WTC11 (cell line): ENCODE data around the gene DYNC1LI2. TPM values are rescaled to one million over a fixed set of nuclear protein-coding genes. Genes with fewer than 3 reads are reported as not detected.
A peak's percentile ranks its signal among the peaks of the same experiment; 100 is the strongest.

Source experiments
- ATAC-seq: fragments of 200-7000 bp; cut with Tn5 transposase; 2 replicates; pipeline ENCODE4 v1.10.0; 2021; ENCODE audit warnings: mild to moderate bottlenecking, moderate library complexity
- CTCF ChIA-PET: fragments of 300-600 bp; sonication (Branson Sonifier 250); formaldehyde crosslinking; loops from one replicate; lab custom pipeline; 2021; ENCODE audit warnings: antibody characterized with exemption; lab: Charles Lee
- POLR2A ChIA-PET: fragments of 350-600 bp; sonication (Branson Sonifier 250); formaldehyde crosslinking; loops from one replicate; lab custom pipeline; 2021; ENCODE audit warnings: antibody characterized with exemption; lab: Charles Lee
- DNase-seq: peaks from one replicate; pipeline ENCODE4 v3.0.0; 2021; ENCODE audit warnings: low spot score
- H3K27ac Mint-ChIP-seq: 2 replicates; pipeline ENCODE4 v1.8.0; 2021; ENCODE audit warnings: mixed read lengths
- H3K27me3 Mint-ChIP-seq: 2 replicates; pipeline ENCODE4 v1.8.0; 2021; ENCODE audit warnings: low read depth, mild to moderate bottlenecking, moderate library complexity, mixed read lengths
- H3K36me3 Mint-ChIP-seq: 2 replicates; pipeline ENCODE4 v1.8.0; 2021; ENCODE audit warnings: mixed read lengths
- H3K4me1 Mint-ChIP-seq: 2 replicates; pipeline ENCODE4 v1.8.0; 2022; ENCODE audit warnings: mixed read lengths
- H3K4me3 Mint-ChIP-seq: 2 replicates; pipeline ENCODE4 v1.8.0; 2021; ENCODE audit warnings: mild to moderate bottlenecking, moderate library complexity, mixed read lengths
- H3K9me3 Mint-ChIP-seq: 2 replicates; pipeline ENCODE4 v1.8.0; 2021; ENCODE audit warnings: mixed read lengths
- ELF4 ChIP-seq: sonication (generic); formaldehyde crosslinking; IDR thresholded peaks from 2 replicates; pipeline ENCODE4 v1.8.1; 2022; ENCODE audit warnings: low read depth, mild to moderate bottlenecking, moderate library complexity, missing genetic modification reagents
- HMGA2 ChIP-seq: fragments of 250-450 bp; sonication (Bioruptor Pico); IDR thresholded peaks from 2 replicates; pipeline ENCODE4 v1.4.0; 2021; ENCODE audit warnings: mild to moderate bottlenecking, moderate library complexity
- JAZF1 ChIP-seq: fragments of 250-450 bp; sonication (Bioruptor Pico); IDR thresholded peaks from 2 replicates; pipeline ENCODE4 v1.9.0; 2021; ENCODE audit warnings: moderate library complexity, mild to moderate bottlenecking, inconsistent platforms
- MYBL2 ChIP-seq: sonication (generic); formaldehyde crosslinking; IDR thresholded peaks from 2 replicates; pipeline ENCODE4 v1.8.1; 2023; ENCODE audit warnings: mild to moderate bottlenecking, moderate library complexity, missing genetic modification reagents
- NR1H2 ChIP-seq: sonication (generic); formaldehyde crosslinking; IDR thresholded peaks from 2 replicates; pipeline ENCODE4 v1.9.0; 2021; ENCODE audit warnings: mild to moderate bottlenecking, moderate library complexity, missing genetic modification reagents
- PREB ChIP-seq: sonication (generic); formaldehyde crosslinking; IDR thresholded peaks from 2 replicates; pipeline ENCODE4 v1.8.1; 2022; ENCODE audit warnings: mild to moderate bottlenecking, missing genetic modification reagents, moderate library complexity, borderline replicate concordance
- RELA ChIP-seq: sonication (generic); formaldehyde crosslinking; IDR thresholded peaks from 2 replicates; pipeline ENCODE4 v1.8.1; 2022; ENCODE audit warnings: missing genetic modification reagents, mild to moderate bottlenecking, borderline replicate concordance
- SMAD3 ChIP-seq: sonication (generic); formaldehyde crosslinking; IDR thresholded peaks from 2 replicates; pipeline ENCODE4 v1.8.0; 2022; ENCODE audit warnings: missing genetic modification reagents, mild to moderate bottlenecking, borderline replicate concordance
- SMAD4 ChIP-seq: sonication (generic); formaldehyde crosslinking; IDR thresholded peaks from 2 replicates; pipeline ENCODE4 v1.8.0; 2022; ENCODE audit warnings: mild to moderate bottlenecking, missing genetic modification reagents
- SOX15 ChIP-seq: fragments of 250-450 bp; sonication (Bioruptor Pico); IDR thresholded peaks from 2 replicates; pipeline ENCODE4 v1.9.0; 2021; ENCODE audit warnings: mild to moderate bottlenecking
- TEAD4 ChIP-seq: sonication (generic); formaldehyde crosslinking; IDR thresholded peaks from 2 replicates; pipeline ENCODE4 v1.8.0; 2022; ENCODE audit warnings: mild to moderate bottlenecking, missing genetic modification reagents
- USF2 ChIP-seq: sonication (generic); formaldehyde crosslinking; IDR thresholded peaks from 2 replicates; pipeline ENCODE4 v1.8.1; 2023; ENCODE audit warnings: mild to moderate bottlenecking, missing genetic modification reagents, moderate library complexity
- total RNA-seq: library from RNA; stranded (reverse); gene quantifications from 3 replicates; pipeline ENCODE4 v1.2.3, GENCODE V29; 2021
- TF ChIP-seq, protein P1 (sequence below): sonication (generic); formaldehyde crosslinking; IDR thresholded peaks from 2 replicates; pipeline ENCODE4 v1.8.0; 2022; ENCODE audit warnings: mild to moderate bottlenecking, missing genetic modification reagents
- TF ChIP-seq, protein P2 (sequence below): fragments of 250-450 bp; sonication (Bioruptor Pico); IDR thresholded peaks from 2 replicates; pipeline ENCODE4 v1.9.0; 2021; ENCODE audit warnings: mild to moderate bottlenecking, borderline replicate concordance
- TF ChIP-seq, protein P3 (sequence below): sonication (generic); formaldehyde crosslinking; IDR thresholded peaks from 2 replicates; pipeline ENCODE4 v1.8.1; 2022; ENCODE audit warnings: low read depth, mild to moderate bottlenecking, moderate library complexity, missing genetic modification reagents, borderline replicate concordance
- TF ChIP-seq, protein P4 (sequence below): sonication (generic); formaldehyde crosslinking; conservative IDR thresholded peaks from 2 replicates; pipeline ENCODE4 v1.8.1; 2023; ENCODE audit warnings: mild to moderate bottlenecking, low read depth, missing genetic modification reagents, moderate library complexity

DYNC1LI2 gene
- total RNA-seq, 1 experiment from 2014 or later = 89.8 TPM

GRCh38 chr16:66719246-66719645 is 32.2 kb downstream of the DYNC1LI2 start:
- H3K36me3 Mint-ChIP-seq = peaks cover 34% of the 10 kb centered on the region
- H3K9me3 Mint-ChIP-seq = no peaks in the 10 kb centered on the region
- DNase-seq = no peak
- H3K27me3 Mint-ChIP-seq = no peaks in the 10 kb centered on the region
- H3K27ac Mint-ChIP-seq = no peak overlapping the region
- no peak for TF ChIP-seq JAZF1
- TF ChIP-seq HMGA2 (CRISPR knock-in tag) = no peak
- no peak for TF ChIP-seq SMAD4 (CRISPR knock-in tag)
- TF ChIP-seq PREB (CRISPR knock-in tag) = no peak
- no peak for TF ChIP-seq SOX15 (CRISPR knock-in tag)
- TF ChIP-seq USF2 (CRISPR knock-in tag) = no peak
- TF ChIP-seq, protein P1, sequence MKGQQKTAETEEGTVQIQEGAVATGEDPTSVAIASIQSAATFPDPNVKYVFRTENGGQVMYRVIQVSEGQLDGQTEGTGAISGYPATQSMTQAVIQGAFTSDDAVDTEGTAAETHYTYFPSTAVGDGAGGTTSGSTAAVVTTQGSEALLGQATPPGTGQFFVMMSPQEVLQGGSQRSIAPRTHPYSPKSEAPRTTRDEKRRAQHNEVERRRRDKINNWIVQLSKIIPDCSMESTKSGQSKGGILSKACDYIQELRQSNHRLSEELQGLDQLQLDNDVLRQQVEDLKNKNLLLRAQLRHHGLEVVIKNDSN (CRISPR knock-in tag) = no peak
- TF ChIP-seq, protein P2, sequence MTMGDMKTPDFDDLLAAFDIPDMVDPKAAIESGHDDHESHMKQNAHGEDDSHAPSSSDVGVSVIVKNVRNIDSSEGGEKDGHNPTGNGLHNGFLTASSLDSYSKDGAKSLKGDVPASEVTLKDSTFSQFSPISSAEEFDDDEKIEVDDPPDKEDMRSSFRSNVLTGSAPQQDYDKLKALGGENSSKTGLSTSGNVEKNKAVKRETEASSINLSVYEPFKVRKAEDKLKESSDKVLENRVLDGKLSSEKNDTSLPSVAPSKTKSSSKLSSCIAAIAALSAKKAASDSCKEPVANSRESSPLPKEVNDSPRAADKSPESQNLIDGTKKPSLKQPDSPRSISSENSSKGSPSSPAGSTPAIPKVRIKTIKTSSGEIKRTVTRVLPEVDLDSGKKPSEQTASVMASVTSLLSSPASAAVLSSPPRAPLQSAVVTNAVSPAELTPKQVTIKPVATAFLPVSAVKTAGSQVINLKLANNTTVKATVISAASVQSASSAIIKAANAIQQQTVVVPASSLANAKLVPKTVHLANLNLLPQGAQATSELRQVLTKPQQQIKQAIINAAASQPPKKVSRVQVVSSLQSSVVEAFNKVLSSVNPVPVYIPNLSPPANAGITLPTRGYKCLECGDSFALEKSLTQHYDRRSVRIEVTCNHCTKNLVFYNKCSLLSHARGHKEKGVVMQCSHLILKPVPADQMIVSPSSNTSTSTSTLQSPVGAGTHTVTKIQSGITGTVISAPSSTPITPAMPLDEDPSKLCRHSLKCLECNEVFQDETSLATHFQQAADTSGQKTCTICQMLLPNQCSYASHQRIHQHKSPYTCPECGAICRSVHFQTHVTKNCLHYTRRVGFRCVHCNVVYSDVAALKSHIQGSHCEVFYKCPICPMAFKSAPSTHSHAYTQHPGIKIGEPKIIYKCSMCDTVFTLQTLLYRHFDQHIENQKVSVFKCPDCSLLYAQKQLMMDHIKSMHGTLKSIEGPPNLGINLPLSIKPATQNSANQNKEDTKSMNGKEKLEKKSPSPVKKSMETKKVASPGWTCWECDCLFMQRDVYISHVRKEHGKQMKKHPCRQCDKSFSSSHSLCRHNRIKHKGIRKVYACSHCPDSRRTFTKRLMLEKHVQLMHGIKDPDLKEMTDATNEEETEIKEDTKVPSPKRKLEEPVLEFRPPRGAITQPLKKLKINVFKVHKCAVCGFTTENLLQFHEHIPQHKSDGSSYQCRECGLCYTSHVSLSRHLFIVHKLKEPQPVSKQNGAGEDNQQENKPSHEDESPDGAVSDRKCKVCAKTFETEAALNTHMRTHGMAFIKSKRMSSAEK (CRISPR knock-in tag) = no peak
- TF ChIP-seq RELA (CRISPR knock-in tag) = no peak
- ChIA-PET POLR2A (interaction anchor here (0.7 kb wide), 1 partner anchor 87 kb away, joined by 5 read pairs; no protein-coding TSS in a partner anchor), CTCF (interaction anchor here (1.0 kb wide), 1 partner anchor 10 kb away, joined by 3 read pairs; no protein-coding TSS in a partner anchor)
- H3K4me1 Mint-ChIP-seq = no peaks in the 10 kb centered on the region
- no peak for ATAC-seq
- no peak overlapping the region for H3K4me3 Mint-ChIP-seq

- Mint-ChIP-seq H3K36me3 (peaks cover 20% of the 10 kb centered on the region), H3K27ac (peak overlapping the region; percentile 39), H3K4me3 (no peak overlapping the region), H3K4me1 (no peaks in the 10 kb centered on the region), H3K9me3 (peaks cover under 1% of the 10 kb centered on the region), H3K27me3 (no peaks in the 10 kb centered on the region)
- ATAC-seq (peak; percentile 13; the same call in 1 of the 2 replicates), DNase-seq (no peak)
- TF ChIP-seq TEAD4 (no peak), MYBL2 (no peak), SMAD3 (CRISPR knock-in tag) (no peak), USF2 (CRISPR knock-in tag) (no peak), NR1H2 (no peak), ELF4 (CRISPR knock-in tag) (no peak)
- TF ChIP-seq, protein P3, sequence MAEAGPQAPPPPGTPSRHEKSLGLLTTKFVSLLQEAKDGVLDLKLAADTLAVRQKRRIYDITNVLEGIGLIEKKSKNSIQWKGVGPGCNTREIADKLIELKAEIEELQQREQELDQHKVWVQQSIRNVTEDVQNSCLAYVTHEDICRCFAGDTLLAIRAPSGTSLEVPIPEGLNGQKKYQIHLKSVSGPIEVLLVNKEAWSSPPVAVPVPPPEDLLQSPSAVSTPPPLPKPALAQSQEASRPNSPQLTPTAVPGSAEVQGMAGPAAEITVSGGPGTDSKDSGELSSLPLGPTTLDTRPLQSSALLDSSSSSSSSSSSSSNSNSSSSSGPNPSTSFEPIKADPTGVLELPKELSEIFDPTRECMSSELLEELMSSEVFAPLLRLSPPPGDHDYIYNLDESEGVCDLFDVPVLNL (CRISPR knock-in tag) = no peak
- TF ChIP-seq, protein P4, sequence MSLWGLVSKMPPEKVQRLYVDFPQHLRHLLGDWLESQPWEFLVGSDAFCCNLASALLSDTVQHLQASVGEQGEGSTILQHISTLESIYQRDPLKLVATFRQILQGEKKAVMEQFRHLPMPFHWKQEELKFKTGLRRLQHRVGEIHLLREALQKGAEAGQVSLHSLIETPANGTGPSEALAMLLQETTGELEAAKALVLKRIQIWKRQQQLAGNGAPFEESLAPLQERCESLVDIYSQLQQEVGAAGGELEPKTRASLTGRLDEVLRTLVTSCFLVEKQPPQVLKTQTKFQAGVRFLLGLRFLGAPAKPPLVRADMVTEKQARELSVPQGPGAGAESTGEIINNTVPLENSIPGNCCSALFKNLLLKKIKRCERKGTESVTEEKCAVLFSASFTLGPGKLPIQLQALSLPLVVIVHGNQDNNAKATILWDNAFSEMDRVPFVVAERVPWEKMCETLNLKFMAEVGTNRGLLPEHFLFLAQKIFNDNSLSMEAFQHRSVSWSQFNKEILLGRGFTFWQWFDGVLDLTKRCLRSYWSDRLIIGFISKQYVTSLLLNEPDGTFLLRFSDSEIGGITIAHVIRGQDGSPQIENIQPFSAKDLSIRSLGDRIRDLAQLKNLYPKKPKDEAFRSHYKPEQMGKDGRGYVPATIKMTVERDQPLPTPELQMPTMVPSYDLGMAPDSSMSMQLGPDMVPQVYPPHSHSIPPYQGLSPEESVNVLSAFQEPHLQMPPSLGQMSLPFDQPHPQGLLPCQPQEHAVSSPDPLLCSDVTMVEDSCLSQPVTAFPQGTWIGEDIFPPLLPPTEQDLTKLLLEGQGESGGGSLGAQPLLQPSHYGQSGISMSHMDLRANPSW (CRISPR knock-in tag) = no peak
- POLR2A ChIA-PET = no interaction called here
- CTCF ChIA-PET = interaction anchor here (1.2 to 1.6 kb wide), 3 partner anchors 22 to 109 kb away, joined by 3 to 6 read pairs (median 6); no protein-coding TSS in a partner anchor
Measured at GRCh38 chr16:66717776-66718175, 33.6 kb downstream of the DYNC1LI2 start.
